GM18870 (cell line): ENCODE data around the gene LRBA.

Experiments
- ATAC-seq: cut with Tn5 transposase; IDR thresholded peaks from one replicate; pipeline ENCODE4 v1.9.1; 2021; ENCODE audit warnings: moderate library complexity; ENCODE audit not compliant: unreplicated experiment

The LRBA gene

GRCh38 chr4:150382028-150382427 lies 633.1 kb downstream of the LRBA start:
- no peak for ATAC-seq

GRCh38 chr4:150381609-150382008 lies 633.5 kb downstream of the LRBA start:
- no peak for ATAC-seq

GRCh38 chr4:150381036-150381435 lies 634.0 kb downstream of the LRBA start:
- no peak for ATAC-seq

- no peak for ATAC-seq
Observed at GRCh38 chr4:150379454-150379853, 635.6 kb downstream of the LRBA start.

- ATAC-seq: no peak
Observed at GRCh38 chr4:150375025-150375424, 640.1 kb downstream of the LRBA start.

GRCh38 chr4:150371869-150372268 lies 643.2 kb downstream of the LRBA start:
- no peak for ATAC-seq

- ATAC-seq: no peak
Observed at GRCh38 chr4:150369434-150370380, 645.4 kb downstream of the LRBA start.

GRCh38 chr4:150368667-150369066 lies 646.4 kb downstream of the LRBA start:
- no peak for ATAC-seq

- ATAC-seq: no peak
Observed at GRCh38 chr4:150367326-150367725, 647.8 kb downstream of the LRBA start.

- peak; percentile 74 for ATAC-seq
Observed at GRCh38 chr4:150366487-150366999, 648.5 kb downstream of the LRBA start.

- peak; percentile 53 for ATAC-seq
Observed at GRCh38 chr4:150363721-150364688, 651.1 kb downstream of the LRBA start.

- ATAC-seq: no peak
Observed at GRCh38 chr4:150358691-150359090, 656.4 kb downstream of the LRBA start.

GRCh38 chr4:150357829-150358228 lies 657.3 kb downstream of the LRBA start:
- ATAC-seq: no peak

- no peak for ATAC-seq
Observed at GRCh38 chr4:150355858-150356455, 659.1 kb downstream of the LRBA start.

- no peak for ATAC-seq
Observed at GRCh38 chr4:150355418-150355817, 659.7 kb downstream of the LRBA start.

- no peak for ATAC-seq
Observed at GRCh38 chr4:150354214-150354796, 660.8 kb downstream of the LRBA start.

- no peak for ATAC-seq
Observed at GRCh38 chr4:150348079-150348478, 667.0 kb downstream of the LRBA start.

- no peak for ATAC-seq
Observed at GRCh38 chr4:150345207-150345744, 669.8 kb downstream of the LRBA start.

- ATAC-seq: no peak
Observed at GRCh38 chr4:150343796-150344195, 671.3 kb downstream of the LRBA start.

GRCh38 chr4:150342945-150343344 lies 672.1 kb downstream of the LRBA start:
- ATAC-seq: no peak
